GM12878 (cell line): ENCODE measurements around the gene DIAPH1.

ENCODE experiments used
- CTCF ChIP-seq, 3 experiments: IDR thresholded peaks in 2 of 3; conservative IDR thresholded peaks in 1 of 3; 2 replicates each; pipeline ENCODE4 v1.5.1; 2011; ENCODE audit warnings: low read depth in 3 of 3, low read length in 3 of 3, mild to moderate bottlenecking in 3 of 3, control low read depth in 2 of 3, moderate library complexity in 2 of 3, inconsistent platforms in 1 of 3, mixed read lengths in 1 of 3; ENCODE audit not compliant: control insufficient read depth in 2 of 3, insufficient read depth in 1 of 3; ENCODE audit errors: extremely low read depth in 1 of 3
- EZH2 ChIP-seq: IDR thresholded peaks from 2 replicates; pipeline ENCODE4 v1.6.1; 2012; ENCODE audit warnings: low read depth, mild to moderate bottlenecking, control low read depth, inconsistent platforms, low read length, borderline replicate concordance; ENCODE audit not compliant: control insufficient read depth
- FOS ChIP-seq: IDR thresholded peaks from 3 replicates; pipeline ENCODE4 v1.6.1; 2011; ENCODE audit warnings: borderline replicate concordance; ENCODE audit not compliant: insufficient read length; ENCODE audit errors: extremely low read depth
- NFYB ChIP-seq: IDR thresholded peaks from 2 replicates; pipeline ENCODE4 v1.6.1; 2011; ENCODE audit warnings: low read depth, mild to moderate bottlenecking, low read length, improper control_type of control experiment, moderate library complexity; ENCODE audit not compliant: insufficient read depth
- RBBP5 ChIP-seq: fragments of 200-600 bp; sonication (generic); conservative IDR thresholded peaks from 2 replicates; pipeline ENCODE4 v1.6.1; 2016
- ZNF24 ChIP-seq: fragments of 450-650 bp; IDR thresholded peaks from 2 replicates; pipeline ENCODE4 v1.6.1; 2017; ENCODE audit warnings: antibody characterized with exemption, mild to moderate bottlenecking
- TF ChIP-seq, protein P1 (sequence below): fragments of 450-650 bp; IDR thresholded peaks from 2 replicates; pipeline ENCODE4 v1.6.1; 2017; ENCODE audit warnings: mild to moderate bottlenecking

DNA sequence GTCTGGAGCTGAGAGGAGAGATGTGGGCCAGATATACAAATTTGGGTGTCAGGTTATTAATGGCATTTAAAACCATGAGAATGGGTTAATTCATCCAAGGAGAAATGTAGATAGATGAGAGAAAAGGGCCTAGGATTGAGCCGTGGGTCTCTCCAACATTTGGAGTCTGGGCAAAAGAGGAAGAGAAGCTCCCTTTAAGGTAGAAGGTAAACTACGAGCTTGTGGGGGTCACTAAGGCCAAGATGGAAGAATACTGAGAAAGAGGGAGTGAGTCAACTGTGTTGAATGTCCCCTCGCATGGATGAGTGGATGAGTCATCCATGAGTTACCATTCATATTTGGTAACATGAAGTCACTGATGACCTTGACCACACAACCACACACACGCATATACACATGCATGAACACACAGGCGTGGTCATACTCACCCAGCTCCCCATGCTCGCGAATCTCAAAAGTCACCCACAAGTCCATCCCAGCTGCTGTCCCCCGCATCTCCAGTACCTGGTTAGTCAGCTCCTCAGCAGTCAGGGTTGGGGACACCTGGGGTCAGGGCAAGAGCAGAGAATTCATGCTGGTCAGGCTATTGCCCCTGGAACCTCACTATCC lies 39.2 kb upstream of the DIAPH1 start:
- no peak for TF ChIP-seq CTCF (IDR thresholded peaks at IDR 0.05 in 2 of 3, conservative IDR thresholded peaks at IDR 0.05 in 1 of 3; ENCODE audit: control insufficient read depth in 2 of 3, extremely low read depth in 1 of 3, insufficient read depth in 1 of 3, low read depth in 3 of 3, low read length in 3 of 3)
- no peak for TF ChIP-seq FOS
- TF ChIP-seq ZNF24: no peak
- no peak for TF ChIP-seq NFYB
- no peak for TF ChIP-seq RBBP5
- TF ChIP-seq, protein P1, sequence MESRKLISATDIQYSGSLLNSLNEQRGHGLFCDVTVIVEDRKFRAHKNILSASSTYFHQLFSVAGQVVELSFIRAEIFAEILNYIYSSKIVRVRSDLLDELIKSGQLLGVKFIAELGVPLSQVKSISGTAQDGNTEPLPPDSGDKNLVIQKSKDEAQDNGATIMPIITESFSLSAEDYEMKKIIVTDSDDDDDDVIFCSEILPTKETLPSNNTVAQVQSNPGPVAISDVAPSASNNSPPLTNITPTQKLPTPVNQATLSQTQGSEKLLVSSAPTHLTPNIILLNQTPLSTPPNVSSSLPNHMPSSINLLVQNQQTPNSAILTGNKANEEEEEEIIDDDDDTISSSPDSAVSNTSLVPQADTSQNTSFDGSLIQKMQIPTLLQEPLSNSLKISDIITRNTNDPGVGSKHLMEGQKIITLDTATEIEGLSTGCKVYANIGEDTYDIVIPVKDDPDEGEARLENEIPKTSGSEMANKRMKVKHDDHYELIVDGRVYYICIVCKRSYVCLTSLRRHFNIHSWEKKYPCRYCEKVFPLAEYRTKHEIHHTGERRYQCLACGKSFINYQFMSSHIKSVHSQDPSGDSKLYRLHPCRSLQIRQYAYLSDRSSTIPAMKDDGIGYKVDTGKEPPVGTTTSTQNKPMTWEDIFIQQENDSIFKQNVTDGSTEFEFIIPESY: no peak
- no peak for TF ChIP-seq EZH2
